ENCODE results near the gene PTPRG.
A peak's percentile ranks its signal among the peaks of the same experiment; 100 is the strongest.

The PTPRG gene

GRCh38 chr3:61776390-61776789 is 215.0 kb downstream of the PTPRG start:
- no peak for DNase-seq

DNA sequence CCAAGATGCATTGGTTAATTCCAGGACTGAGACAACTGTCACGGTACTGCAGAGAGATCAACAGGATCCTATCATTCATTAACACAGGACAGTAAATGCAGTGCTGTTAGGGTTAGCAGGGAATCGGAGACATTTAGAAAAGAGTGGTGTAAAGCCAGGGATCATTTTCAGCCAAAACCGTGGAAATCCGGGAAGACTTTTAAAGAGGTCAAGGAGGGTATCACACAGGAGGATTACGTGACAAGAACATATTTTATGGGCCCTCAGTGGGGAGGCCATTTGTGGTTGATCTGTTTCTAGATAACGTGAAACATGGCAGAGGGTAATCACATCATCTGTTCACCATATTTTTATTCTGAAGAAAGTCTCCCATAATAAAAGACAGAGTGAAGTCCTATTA is 216.1 kb downstream of the PTPRG start:
- DNase-seq: no peak

- DNase-seq: no peak
Measured at GRCh38 chr3:61778095-61778494, 216.7 kb downstream of the PTPRG start.

DNA sequence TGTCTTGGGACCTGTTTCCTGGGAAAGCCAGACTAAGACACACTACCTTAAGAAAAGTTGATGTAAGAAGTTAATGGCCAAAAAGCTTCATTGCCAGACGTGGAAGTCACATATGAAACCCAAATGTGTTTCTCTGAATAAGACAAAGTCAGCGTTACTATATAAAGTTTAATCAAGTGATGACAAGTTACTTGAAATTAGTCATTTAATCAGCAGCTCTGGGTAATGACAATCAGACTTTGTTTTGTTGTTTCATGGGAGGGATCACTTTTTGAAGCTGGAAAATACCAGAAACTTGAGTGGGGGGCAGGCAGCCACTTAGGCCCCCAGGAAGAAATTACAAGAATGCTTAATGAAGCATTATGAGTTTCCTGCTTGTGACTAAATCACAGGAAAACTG is 218.6 kb downstream of the PTPRG start:
- no peak for DNase-seq

- peak; percentile 46 for DNase-seq
Measured at GRCh38 chr3:61780455-61781228, 219.3 kb downstream of the PTPRG start.

- DNase-seq: no peak
Measured at GRCh38 chr3:61783993-61784718, 222.8 kb downstream of the PTPRG start.

- no peak for DNase-seq
Measured at GRCh38 chr3:61788623-61789507, 227.5 kb downstream of the PTPRG start.

DNA sequence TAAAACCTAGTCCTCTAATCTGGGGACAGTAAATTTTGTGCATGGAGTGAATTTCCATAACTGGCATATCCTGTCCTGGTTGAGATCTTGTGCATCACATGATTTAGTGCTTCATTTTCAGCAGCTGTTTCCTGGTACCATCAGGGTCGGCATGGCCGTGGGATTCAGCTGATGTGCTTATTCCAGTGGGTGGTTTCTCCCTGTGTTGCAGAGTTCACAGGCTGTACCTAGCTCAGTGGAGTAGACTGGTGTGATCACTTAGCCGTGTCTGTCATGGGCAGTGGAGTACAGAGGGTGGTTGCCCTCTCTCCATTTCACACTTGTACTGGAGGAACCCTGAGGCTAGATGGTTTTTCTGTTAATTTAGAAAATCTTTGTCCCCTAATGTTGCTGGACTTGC is 228.5 kb downstream of the PTPRG start:
- DNase-seq: no peak

GRCh38 chr3:61790411-61790810 is 229.0 kb downstream of the PTPRG start:
- DNase-seq: no peak

- DNase-seq: no peak
Measured at GRCh38 chr3:61793056-61793455, 231.7 kb downstream of the PTPRG start.

GRCh38 chr3:61793521-61793920 is 232.2 kb downstream of the PTPRG start:
- peak; percentile 68 for DNase-seq

- DNase-seq: peak; percentile 41
Measured at GRCh38 chr3:61794341-61794740, 233.0 kb downstream of the PTPRG start.

DNA sequence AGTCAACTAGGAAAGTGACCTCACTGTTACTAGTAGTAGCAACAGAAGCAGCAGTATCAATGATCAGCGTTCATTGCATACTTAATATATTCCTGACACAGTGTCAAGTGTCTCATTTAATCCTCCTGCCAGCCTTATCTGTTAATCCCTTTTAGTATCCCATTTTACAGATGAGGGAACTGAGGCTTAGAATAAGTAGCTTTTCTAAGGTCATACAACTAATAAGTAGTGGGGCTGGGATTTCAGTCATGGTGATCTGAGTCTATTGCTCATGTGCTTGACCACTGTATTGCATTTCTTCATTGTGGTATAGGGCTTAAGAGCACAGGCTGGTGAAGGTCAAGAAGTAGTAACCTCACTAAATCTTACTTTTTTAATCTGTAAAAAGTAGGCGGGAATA is 233.6 kb downstream of the PTPRG start:
- DNase-seq: no peak

GRCh38 chr3:61796088-61796680 is 234.8 kb downstream of the PTPRG start:
- peak; percentile 33 for DNase-seq

- peak; percentile 27 for DNase-seq
Measured at GRCh38 chr3:61796911-61797310, 235.5 kb downstream of the PTPRG start.

DNA sequence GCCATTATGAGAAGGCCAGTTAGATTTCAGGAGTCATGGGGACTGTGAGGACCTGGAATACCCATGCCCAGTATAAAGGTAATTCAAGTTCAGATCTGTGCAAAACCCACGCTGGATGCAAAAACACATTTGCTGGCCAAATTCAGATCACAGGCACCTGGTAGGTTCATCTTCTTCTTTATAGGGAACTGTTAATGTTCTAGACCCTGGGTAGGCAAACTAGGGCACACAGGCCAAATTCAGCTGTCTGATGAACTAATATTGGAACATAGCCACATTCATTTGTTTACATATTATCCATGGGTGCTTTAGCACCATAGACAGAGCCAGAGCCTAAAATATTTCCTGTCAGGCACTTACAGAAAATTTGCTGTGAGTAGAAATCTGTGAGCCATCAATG is 241.4 kb downstream of the PTPRG start:
- peak; percentile 86 for DNase-seq

DNA sequence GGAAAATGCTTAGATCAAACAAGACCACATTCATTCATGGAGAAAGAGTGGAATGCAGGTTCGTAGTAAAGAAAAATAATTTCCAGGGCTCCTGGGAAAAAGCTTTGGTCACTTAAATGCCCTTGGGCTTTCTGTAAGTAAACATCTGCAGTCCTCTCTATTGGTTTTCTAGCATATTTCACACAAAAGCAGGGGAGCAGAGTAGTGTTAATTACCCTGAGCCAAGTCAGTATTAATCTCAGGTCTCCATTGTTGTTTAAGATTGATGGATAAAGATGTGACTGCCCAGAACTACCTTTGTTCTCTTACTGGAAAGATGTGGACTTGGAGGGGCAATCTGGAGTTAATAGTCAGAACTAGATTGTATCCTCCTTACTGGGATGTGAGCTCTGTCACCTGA is 242.6 kb downstream of the PTPRG start:
- no peak for DNase-seq

DNA sequence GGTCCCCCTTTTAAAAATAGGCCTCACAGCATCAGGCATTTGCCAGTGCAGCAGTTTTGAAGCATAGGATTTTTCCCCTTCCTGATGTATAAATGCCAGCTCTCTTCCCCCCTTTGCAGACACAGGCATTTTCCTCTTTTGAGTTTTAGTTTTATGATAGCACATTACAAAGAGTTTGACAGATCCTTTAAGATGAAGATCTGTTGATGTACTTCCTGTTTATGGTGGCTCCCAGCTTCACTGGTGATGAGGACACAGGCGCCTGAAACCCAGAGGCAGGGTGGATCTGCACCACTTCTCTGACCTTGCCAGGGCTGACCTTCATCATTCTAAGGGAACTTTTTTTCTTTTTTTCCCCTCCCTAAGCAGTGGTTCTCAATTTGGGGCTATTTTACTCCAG is 243.4 kb downstream of the PTPRG start:
- DNase-seq: no peak

DNA sequence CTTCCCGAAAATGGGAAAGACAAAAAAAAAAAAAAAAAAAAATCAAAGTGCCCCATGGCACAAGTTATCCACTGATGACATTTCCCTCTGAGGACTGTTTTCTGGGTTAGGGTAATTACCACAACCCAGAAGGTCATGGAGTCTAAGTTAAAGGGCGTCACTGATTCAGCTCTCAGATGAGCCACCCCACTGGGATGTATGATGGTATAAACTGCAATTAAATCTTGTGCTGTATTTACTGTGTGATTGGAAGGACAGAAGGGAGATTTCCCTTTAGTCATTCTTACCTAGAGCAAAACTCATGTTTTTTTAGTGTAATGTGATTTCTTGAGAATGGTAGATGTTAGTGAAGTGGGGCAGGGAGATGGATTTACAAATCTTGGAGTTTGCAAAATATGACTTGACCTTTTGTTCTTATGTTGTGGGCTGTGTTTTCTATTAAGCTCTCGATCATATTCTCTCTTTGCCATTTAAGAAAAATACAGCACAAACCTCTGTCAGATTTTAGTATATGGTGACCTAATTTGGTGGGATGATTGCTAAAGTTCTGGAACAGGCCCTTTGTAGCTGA is 244.2 kb downstream of the PTPRG start:
- DNase-seq: no peak

DNA sequence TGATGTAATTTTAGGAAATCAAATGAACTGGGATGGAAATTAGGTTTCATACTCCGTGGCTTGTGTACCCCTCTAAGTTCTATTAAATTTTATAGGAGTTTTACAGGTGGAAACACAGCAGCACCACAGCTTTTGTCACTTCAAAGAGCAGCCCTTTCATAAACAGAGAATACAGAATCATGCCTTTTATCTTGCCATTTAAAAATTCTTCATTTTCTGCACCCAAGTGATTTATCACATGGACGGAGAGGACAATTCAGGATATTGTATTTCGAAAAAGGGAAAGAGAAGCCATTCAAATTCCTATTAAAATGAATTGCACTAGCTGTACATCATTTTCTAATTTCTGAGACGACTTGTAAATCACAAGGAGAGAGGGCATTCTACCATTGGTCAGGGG is 245.4 kb downstream of the PTPRG start:
- DNase-seq: no peak

- DNase-seq: peak; percentile 24
Measured at GRCh38 chr3:61807865-61808276, 246.5 kb downstream of the PTPRG start.

GRCh38 chr3:61808526-61808925 is 247.2 kb downstream of the PTPRG start:
- peak; percentile 37 for DNase-seq

DNA sequence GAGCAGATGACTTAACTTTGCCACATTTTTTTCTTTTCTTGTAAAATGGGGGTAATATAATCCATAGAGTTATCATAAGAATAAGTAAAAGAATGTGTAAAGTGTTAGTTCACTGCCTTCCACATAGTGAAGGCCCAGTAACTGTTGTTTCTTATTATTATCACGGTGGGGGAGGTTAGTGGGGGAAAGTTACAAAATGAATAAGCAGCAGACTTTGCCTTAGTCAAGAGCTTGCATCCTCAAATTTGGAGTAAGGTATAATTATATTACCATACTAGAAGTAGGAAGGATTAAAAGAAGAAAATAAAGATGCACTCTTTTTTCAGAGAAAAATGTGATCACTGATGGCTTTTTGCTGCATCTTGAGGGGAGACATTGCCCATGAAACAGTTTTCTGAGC is 247.6 kb downstream of the PTPRG start:
- DNase-seq: no peak

Data from NCI-H446 treated with DMSO at 0.1 percent for 48 hours (cell line).